Naive B cell (primary cell): Measurements from ENCODE around the gene CYP51A1. TPM values are rescaled to one million over a fixed set of nuclear protein-coding genes. Genes with fewer than 3 reads are reported as not detected.

Experiments
- polyA plus RNA-seq, 6 donors: library from polyadenylated mRNA; unstranded; fragments of 300-500 nt; fragmentation: Illumina TruSeq; gene quantifications; one replicate each; pipeline ENCODE4 v1.2.3, GENCODE V29; 2021; ENCODE audit warnings: low read depth in 6 of 6

The CYP51A1 gene
- polyA plus RNA-seq, 6 donors from 2014 or later: 9.1 to 28.8 (median 15.6) TPM

Other genes starting within 250 kb of the CYP51A1 start
- gene AKAP9, start 193.6 kb downstream of the CYP51A1 start, polyA plus RNA-seq: 10 to 100 TPM; 18.2 to 52.9 (median 21.0) TPM
- gene LRRD1, start 44.7 kb upstream of the CYP51A1 start, polyA plus RNA-seq: not detected
- 10 to 100 TPM; 14.5 to 23.8 (median 19.6) TPM for gene KRIT1, start 111.4 kb upstream of the CYP51A1 start, polyA plus RNA-seq
- gene ANKIB1, start 111.5 kb upstream of the CYP51A1 start, polyA plus RNA-seq: 10 to 100 TPM in 3 of 6 donors, 1 to 10 TPM in 3; 5.2 to 15.4 (median 9.8) TPM